GM23248 (cell line): Measurements from ENCODE around the gene IFT88.

Experiments
- EZH2 ChIP-seq: fragments of 200-600 bp; sonication (generic); IDR thresholded peaks from 2 replicates; pipeline ENCODE4 v1.6.1; 2018; ENCODE audit warnings: antibody characterized with exemption, mild to moderate bottlenecking; ENCODE audit not compliant: insufficient read depth, poor library complexity, severe bottlenecking
- EZH2phosphoT487 ChIP-seq: fragments of 200-600 bp; sonication (generic); IDR thresholded peaks from 2 replicates; pipeline ENCODE4 v1.6.1; 2018; ENCODE audit warnings: antibody characterized with exemption, moderate library complexity, mild to moderate bottlenecking, low read depth; ENCODE audit not compliant: insufficient read depth

DNA sequence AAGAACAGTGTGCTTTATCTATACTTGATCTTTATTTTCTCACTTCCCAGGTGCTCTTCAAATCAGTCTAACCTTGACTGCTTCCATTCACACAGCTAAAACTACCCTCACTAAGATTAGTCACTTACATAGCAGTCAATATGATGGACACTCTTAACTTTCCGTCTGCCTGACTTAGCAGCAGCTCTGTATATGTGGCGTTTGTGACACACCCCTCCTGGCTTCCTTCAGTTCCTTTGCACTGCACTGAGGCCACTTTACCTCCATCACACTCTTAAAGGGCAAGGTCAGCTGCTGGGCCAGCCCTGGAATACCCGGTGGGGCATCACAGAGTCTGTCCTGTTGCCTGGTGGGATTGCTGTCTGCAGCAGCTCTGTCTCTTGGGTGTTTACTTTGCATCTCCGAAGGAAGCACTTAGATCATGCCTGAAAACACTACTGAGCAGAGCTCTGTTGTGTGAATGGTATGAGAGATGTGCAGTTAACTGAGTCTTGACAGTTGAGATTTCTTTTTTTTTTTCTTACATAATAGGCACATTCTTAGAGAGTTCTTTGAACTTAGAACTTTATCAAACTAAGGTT is 101.0 kb downstream of the IFT88 start:
- TF ChIP-seq EZH2 (no peak), EZH2phosphoT487 (no peak)
